ENCODE results near the gene PLOD1. TPM values are rescaled to one million over a fixed set of nuclear protein-coding genes. Genes with fewer than 3 reads are reported as not detected.

The PLOD1 gene
- total and polyA plus RNA-seq, 2 of the 13 experiments (the other 11 are each of a cell fraction or from before 2014, with no cell fraction given): 70.1 to 318 TPM

- TF ChIP-seq ZNF18 (CRISPR knock-in tag; IDR thresholded peaks at IDR 0.05; ENCODE audit: insufficient replicate concordance) (peak; percentile 62), TFAP4 (IDR thresholded peaks at IDR 0.05; ENCODE audit: borderline replicate concordance, low read depth) (no peak), IRX3 (CRISPR knock-in tag; IDR thresholded peaks at IDR 0.05; ENCODE audit: borderline replicate concordance, low read depth) (peak; percentile 99), AFF4 (CRISPR knock-in tag; IDR thresholded peaks at IDR 0.05) (no peak), JARID2 (CRISPR knock-in tag; IDR thresholded peaks at IDR 0.05; ENCODE audit: insufficient replicate concordance) (peak; percentile 41), THAP7 (CRISPR knock-in tag; IDR thresholded peaks at IDR 0.05) (no peak), TRIM22 (IDR thresholded peaks at IDR 0.05) (no peak), NCOA2 (CRISPR knock-in tag; IDR thresholded peaks at IDR 0.05) (0 out of 2 replicates have a peak, but pooled peaks have one; percentile 18), ZNF10 (CRISPR knock-in tag; IDR thresholded peaks at IDR 0.05; ENCODE audit: borderline replicate concordance, low read depth) (no peak), CREB3 (CRISPR knock-in tag; IDR thresholded peaks at IDR 0.05) (no peak; the same call in 1 of the 2 replicates), ZBTB26 (CRISPR knock-in tag; IDR thresholded peaks at IDR 0.05; ENCODE audit: borderline replicate concordance) (peak; percentile 84; the same call in 1 of the 2 replicates), RARA (CRISPR knock-in tag; IDR thresholded peaks at IDR 0.05) (peak; percentile 21; the same call in 1 of the 2 replicates), PATZ1 (CRISPR knock-in tag; IDR thresholded peaks at IDR 0.05) (peak; percentile 91)
These were observed at the start of gene PLOD1 (continued) for GRCh38 chr1:11934302-11935056.
